ENCODE data around the gene FXYD7.
"Not testable (repeated sequence)": the region's sequence is repeated elsewhere in the genome, so short reads cannot be mapped to it uniquely, and the experiment has no call there.

Gene FXYD7

GRCh38 chr19:35167251-35168119 lies 24.4 kb downstream of the FXYD7 start:
- no peak for DNase-seq

- no peak for DNase-seq
Observed at GRCh38 chr19:35168196-35168595, 25.1 kb downstream of the FXYD7 start.

- DNase-seq: no peak
Observed at GRCh38 chr19:35169221-35169995, 26.4 kb downstream of the FXYD7 start.

- DNase-seq: no peak
Observed at GRCh38 chr19:35170359-35171061, 27.5 kb downstream of the FXYD7 start.

- no peak for DNase-seq
Observed at GRCh38 chr19:35171730-35172129, 28.7 kb downstream of the FXYD7 start.

- DNase-seq: no peak
Observed at GRCh38 chr19:35174226-35174625, 31.2 kb downstream of the FXYD7 start.

GRCh38 chr19:35176181-35176570 lies 33.1 kb downstream of the FXYD7 start:
- DNase-seq: no peak

GRCh38 chr19:35177377-35178274 lies 34.6 kb downstream of the FXYD7 start:
- no peak for DNase-seq

- no peak for DNase-seq
Observed at GRCh38 chr19:35178701-35179100, 35.6 kb downstream of the FXYD7 start.

GRCh38 chr19:35179830-35180229 lies 36.8 kb downstream of the FXYD7 start:
- DNase-seq: no peak

- no peak for DNase-seq
Observed at GRCh38 chr19:35181387-35181786, 38.3 kb downstream of the FXYD7 start.

- DNase-seq: no peak
Observed at GRCh38 chr19:35184267-35184666, 41.2 kb downstream of the FXYD7 start.

- DNase-seq: no peak
Observed at GRCh38 chr19:35184884-35185283, 41.8 kb downstream of the FXYD7 start.

- no peak for DNase-seq
Observed at GRCh38 chr19:35194012-35194984, 51.2 kb downstream of the FXYD7 start.

- no peak for DNase-seq
Observed at GRCh38 chr19:35195830-35196229, 52.8 kb downstream of the FXYD7 start.

- DNase-seq: not testable (repeated sequence)
Observed at GRCh38 chr19:35196861-35197260, 53.8 kb downstream of the FXYD7 start.

GRCh38 chr19:35199481-35199880 lies 56.4 kb downstream of the FXYD7 start:
- DNase-seq: no peak

GRCh38 chr19:35202722-35203688 lies 60.0 kb downstream of the FXYD7 start:
- DNase-seq: no peak

All from NCI-H1092 treated with DMSO at 0.1 percent for 48 hours (cell line).